Measurements from ENCODE around the gene THBD. TPM values are rescaled to one million over a fixed set of nuclear protein-coding genes. Genes with fewer than 3 reads are reported as not detected.

Gene THBD
- total RNA-seq, 1 donor from 2014 or later: 104 TPM

- H3K9me3 ChIP-seq: no peaks in the 10 kb centered on the region
- TF ChIP-seq CTCF (IDR thresholded peaks at IDR 0.05): no peak
- intact Hi-C loops (cut with DNase I): no loop called here
Measured at GRCh38 chr20:22995923-22996322, 53.5 kb downstream of the THBD start.

More at GRCh38 chr20:22995923-22996322, 53.5 kb downstream of the THBD start:
- Histone ChIP-seq H3K4me3 (no peak overlapping the region), H3K27me3 (no peaks in the 10 kb centered on the region), H3K36me3 (no peaks in the 10 kb centered on the region), H3K4me1 (no peaks in the 10 kb centered on the region), H3K27ac (no peak overlapping the region)
- DNase-seq (no peak), ATAC-seq (no peak)

Other genes with a start within 250 kb of the THBD start
- gene SSTR4, start 14.4 kb downstream of the THBD start, total RNA-seq: not detected
- 160 TPM for gene CD93, start 36.7 kb upstream of the THBD start, total RNA-seq